Measurements from ENCODE around the gene INHBE.

INHBE gene

GRCh38 chr12:57461917-57462250 lies 6.8 kb downstream of the INHBE start:
- no peak for DNase-seq

- peak; percentile 88 for DNase-seq
These were observed 7.3 kb downstream of the INHBE start for GRCh38 chr12:57462251-57462911.

- no peak for DNase-seq
These were observed 7.8 kb downstream of the INHBE start for GRCh38 chr12:57462912-57463253.

- DNase-seq = no peak
These were observed 9.5 kb downstream of the INHBE start for GRCh38 chr12:57464569-57464968.

GRCh38 chr12:57465030-57465746 lies 10.1 kb downstream of the INHBE start:
- DNase-seq = no peak

- no peak for DNase-seq
These were observed 10.8 kb downstream of the INHBE start for GRCh38 chr12:57465747-57466505.

GRCh38 chr12:57467212-57467874 lies 12.2 kb downstream of the INHBE start:
- DNase-seq = no peak

- no peak for DNase-seq
These were observed 12.8 kb downstream of the INHBE start for GRCh38 chr12:57467915-57468314.

- no peak for DNase-seq
These were observed 14.4 kb downstream of the INHBE start for GRCh38 chr12:57469296-57470164.

GRCh38 chr12:57470286-57470969 lies 15.3 kb downstream of the INHBE start:
- DNase-seq = no peak

GRCh38 chr12:57470970-57471656 lies 16.0 kb downstream of the INHBE start:
- no peak for DNase-seq

- DNase-seq = peak; percentile 26
These were observed 16.6 kb downstream of the INHBE start for GRCh38 chr12:57471661-57472060.

GRCh38 chr12:57472391-57472790 lies 17.3 kb downstream of the INHBE start:
- no peak for DNase-seq

- no peak for DNase-seq
These were observed 18.3 kb downstream of the INHBE start for GRCh38 chr12:57473392-57473791.

GRCh38 chr12:57473886-57474285 lies 18.8 kb downstream of the INHBE start:
- no peak for DNase-seq

- DNase-seq = no peak
These were observed 19.3 kb downstream of the INHBE start for GRCh38 chr12:57474430-57474829.

GRCh38 chr12:57474862-57475261 lies 19.8 kb downstream of the INHBE start:
- no peak for DNase-seq

- DNase-seq = no peak
These were observed 20.4 kb downstream of the INHBE start for GRCh38 chr12:57475271-57476161.

- peak; percentile 77 for DNase-seq
These were observed 21.3 kb downstream of the INHBE start for GRCh38 chr12:57476162-57476992.
